Dedifferentiated amniotic fluid mesenchymal stem cell (primary cell): Measurements from ENCODE around the gene LHFPL3.

ENCODE experiments used
- DNase-seq: peaks from one replicate; pipeline ENCODE4 v3.0.0-alpha.2; 2016; ENCODE audit errors: extremely low spot score

LHFPL3 gene

GRCh38 chr7:104795616-104796398, 467.4 kb downstream of the LHFPL3 start:
- DNase-seq, result no peak

- no peak for DNase-seq
These were observed 471.9 kb downstream of the LHFPL3 start for GRCh38 chr7:104800307-104800706.

- no peak for DNase-seq
These were observed 472.6 kb downstream of the LHFPL3 start for GRCh38 chr7:104801022-104801421.

DNA sequence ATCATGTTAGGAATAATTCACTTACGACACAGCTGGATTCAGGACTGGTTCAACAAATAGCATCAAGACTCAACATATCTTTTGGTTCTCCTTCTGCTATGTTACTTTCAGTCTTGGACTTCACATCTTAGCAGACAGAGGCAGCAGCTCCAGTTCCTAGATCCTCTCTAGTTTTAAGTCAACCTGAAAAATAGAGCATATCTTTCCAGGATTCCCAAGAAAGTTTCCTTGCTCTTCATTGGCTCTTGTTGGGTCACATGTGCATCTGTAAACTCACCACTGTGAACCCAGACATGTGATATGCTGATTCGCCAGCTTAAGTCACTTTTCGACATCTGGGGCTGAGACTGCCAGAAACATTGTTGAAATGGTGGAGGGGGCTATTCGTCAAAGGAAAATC, 475.5 kb downstream of the LHFPL3 start:
- DNase-seq, result no peak

DNA sequence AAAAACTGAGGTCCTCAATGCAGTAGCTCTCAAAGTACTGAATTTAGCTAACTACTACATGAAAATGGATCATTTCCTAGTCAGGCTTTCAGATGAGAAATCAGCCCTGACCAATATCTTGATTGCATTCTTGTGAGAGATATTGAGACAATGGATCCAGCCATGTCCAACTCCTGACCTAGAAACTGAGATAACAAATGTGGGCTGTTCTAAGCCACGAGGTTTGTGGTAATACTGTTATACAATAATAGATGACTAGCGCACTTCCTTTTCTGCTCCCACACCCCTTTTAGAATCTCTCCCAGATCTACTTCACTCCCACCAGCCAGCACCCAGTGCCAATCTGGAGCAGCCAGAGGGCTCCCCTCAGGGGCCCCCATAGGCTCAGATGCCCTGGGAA, 476.3 kb downstream of the LHFPL3 start:
- no peak for DNase-seq

- no peak for DNase-seq
These were observed 477.3 kb downstream of the LHFPL3 start for GRCh38 chr7:104805449-104806317.

- no peak for DNase-seq
These were observed 479.3 kb downstream of the LHFPL3 start for GRCh38 chr7:104807671-104808070.

GRCh38 chr7:104809906-104810305, 481.5 kb downstream of the LHFPL3 start:
- no peak for DNase-seq

GRCh38 chr7:104814126-104814525, 485.7 kb downstream of the LHFPL3 start:
- no peak for DNase-seq

- DNase-seq, result no peak
These were observed 486.4 kb downstream of the LHFPL3 start for GRCh38 chr7:104814671-104815400.

GRCh38 chr7:104816537-104816936, 488.1 kb downstream of the LHFPL3 start:
- DNase-seq, result no peak

DNA sequence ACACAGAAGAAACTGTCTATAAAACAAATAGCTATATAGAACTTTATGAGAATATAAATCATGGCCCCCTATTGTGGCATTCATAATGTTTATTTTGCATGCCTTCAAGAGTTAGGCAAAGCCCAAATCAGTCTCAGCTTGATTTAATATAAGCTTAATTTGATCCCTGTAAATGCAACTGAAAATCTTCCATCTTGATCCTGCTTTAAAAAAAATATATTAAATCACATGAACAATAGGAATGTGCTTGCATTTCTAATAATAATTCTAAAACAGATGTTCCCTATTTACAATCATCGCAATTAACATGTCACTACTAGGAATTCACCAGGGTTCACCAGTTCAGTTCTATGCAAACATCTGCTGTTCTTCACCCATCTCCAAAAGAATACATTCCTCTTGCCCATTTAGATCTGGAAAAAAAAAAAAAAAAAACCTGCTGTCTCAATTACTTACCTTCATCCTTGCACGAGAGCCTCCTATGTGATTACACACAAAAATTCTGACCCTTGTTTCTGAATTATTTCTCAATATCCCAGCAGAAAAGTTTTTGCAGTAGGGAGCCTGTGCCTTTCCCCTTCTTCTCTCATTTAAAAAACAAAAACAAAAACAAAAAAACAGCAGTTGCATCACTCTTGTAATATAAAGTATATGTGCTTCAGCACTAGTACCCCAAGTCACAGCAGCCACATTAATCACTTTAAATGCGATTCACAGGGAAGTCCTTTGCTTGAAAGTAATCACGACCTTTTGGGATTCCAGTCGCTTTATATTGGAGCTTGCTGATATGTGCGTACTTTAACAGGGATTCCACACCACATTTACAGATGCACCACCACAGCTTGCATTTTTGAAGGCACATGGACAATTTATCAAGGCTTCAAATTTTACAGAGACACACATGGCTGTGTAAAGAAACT, 490.8 kb downstream of the LHFPL3 start:
- DNase-seq, result no peak

GRCh38 chr7:104820836-104821535, 492.6 kb downstream of the LHFPL3 start:
- no peak for DNase-seq

DNA sequence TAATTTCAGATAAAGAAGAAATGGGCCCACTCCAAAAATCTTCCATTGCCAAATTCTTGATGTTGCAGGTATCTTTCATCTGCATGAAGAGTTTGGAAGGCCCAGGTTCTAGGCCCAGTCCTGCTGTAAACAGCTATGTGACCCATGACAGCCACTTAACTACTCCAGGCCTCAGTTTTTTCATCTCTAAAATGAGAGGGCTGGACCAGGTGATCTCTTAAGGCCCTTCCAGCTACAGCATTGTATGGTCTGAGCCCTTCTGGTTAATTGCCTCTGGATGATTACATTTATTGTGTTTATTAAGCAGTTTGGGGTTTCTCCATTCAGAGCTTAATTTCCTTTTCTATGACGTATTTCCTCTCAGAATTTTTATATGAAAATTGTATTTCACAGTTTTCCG, 494.8 kb downstream of the LHFPL3 start:
- DNase-seq, result no peak

- no peak for DNase-seq
These were observed 496.7 kb downstream of the LHFPL3 start for GRCh38 chr7:104825099-104825498.

DNA sequence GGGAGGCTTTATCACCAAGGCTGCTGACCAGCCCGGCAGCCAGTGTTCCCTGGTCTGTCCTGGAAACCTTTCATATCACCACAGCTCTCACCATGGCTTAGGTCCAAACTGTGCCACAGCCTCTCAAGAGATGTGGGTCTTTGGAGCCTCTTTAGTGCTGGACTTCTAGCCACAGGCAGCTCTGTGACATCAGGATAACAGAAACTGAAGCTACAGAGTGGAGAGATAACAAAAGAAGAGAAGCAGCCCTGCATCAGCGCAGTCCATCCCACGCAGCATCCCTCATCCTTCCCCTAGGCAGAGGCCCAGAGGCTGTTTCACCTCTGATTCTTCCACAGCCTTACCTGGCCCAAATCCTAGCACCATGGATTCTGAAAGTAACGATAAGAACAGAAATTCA, 497.7 kb downstream of the LHFPL3 start:
- DNase-seq, result no peak

GRCh38 chr7:104836976-104837375, 508.6 kb downstream of the LHFPL3 start:
- no peak for DNase-seq

DNA sequence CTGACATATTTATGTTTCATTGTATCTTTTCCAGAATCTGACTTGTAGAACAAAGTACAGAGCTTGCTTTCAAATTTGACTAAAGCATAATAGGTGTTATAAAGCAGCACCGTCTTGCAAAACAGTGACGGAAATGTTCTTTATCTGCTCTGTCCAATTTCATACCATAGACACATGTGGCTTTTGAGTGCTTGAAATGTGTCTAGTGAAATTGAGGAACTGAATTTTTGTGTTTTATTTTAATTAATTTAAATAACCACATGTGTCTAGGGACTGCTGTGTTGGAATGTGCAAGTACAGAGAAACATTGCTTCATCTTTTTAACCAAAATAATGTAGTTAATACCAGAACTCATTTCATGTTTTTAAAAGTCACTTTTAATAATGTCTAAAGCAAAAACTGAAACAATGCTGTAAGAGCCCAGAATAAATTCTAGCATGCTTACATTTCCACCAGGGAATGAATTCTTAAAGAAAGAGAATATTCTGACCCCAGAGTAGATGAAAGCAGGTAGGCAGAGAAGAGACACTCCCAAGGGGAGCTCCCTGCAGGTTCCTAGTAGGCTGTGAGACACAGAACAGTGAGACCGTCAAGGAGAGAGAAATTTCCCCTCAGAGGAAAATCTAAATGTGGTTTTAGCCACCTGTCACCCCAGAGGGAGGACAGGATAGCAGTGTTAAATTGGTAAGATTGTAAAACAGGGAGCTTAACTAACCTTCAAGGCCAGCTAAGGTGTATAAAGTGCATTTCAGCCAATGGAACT, 510.3 kb downstream of the LHFPL3 start:
- DNase-seq, result no peak

GRCh38 chr7:104839842-104840241, 511.4 kb downstream of the LHFPL3 start:
- no peak for DNase-seq

- no peak for DNase-seq
These were observed 513.4 kb downstream of the LHFPL3 start for GRCh38 chr7:104841798-104842197.
